DND-41 (cell line): ENCODE results near the gene UBTD1.

Experiments
- ATAC-seq: fragments of 200-7000 bp; cut with Tn5 transposase; 3 replicates; pipeline ENCODE4 v1.9.1; 2021; ENCODE audit warnings: low read depth; ENCODE audit not compliant: insufficient read depth
- DNase-seq: peaks from one replicate; pipeline ENCODE4 v3.0.0-alpha.2; 2020
- H2AFZ ChIP-seq: 2 replicates; pipeline ENCODE4 v1.6.0; 2012; ENCODE audit warnings: low read depth, low read length
- H3K27ac ChIP-seq: 2 replicates; pipeline ENCODE4 v1.5.1; 2012; ENCODE audit warnings: low read length, inconsistent platforms
- H3K27me3 ChIP-seq: fragments of 200-600 bp; sonication (generic); 2 replicates; pipeline ENCODE4 v1.6.0; 2012; ENCODE audit warnings: low read length, mild to moderate bottlenecking, inconsistent platforms; ENCODE audit not compliant: insufficient read depth, poor library complexity
- H3K36me3 ChIP-seq: 2 replicates; pipeline ENCODE4 v1.5.1; 2012; ENCODE audit warnings: low read length, inconsistent platforms; ENCODE audit not compliant: insufficient read depth
- H3K4me1 ChIP-seq: 2 replicates; pipeline ENCODE4 v1.5.1; 2012; ENCODE audit warnings: mild to moderate bottlenecking, low read length; ENCODE audit not compliant: insufficient read depth
- H3K4me2 ChIP-seq: 2 replicates; pipeline ENCODE4 v1.6.0; 2012; ENCODE audit warnings: mild to moderate bottlenecking, moderate library complexity, low read length, inconsistent platforms; ENCODE audit not compliant: insufficient read depth
- H3K4me3 ChIP-seq, 2 experiments: fragments of 200-600 bp in 1 of 2; shearing (Covaris generic) in 1 of 2; 2 replicates each; pipeline ENCODE4 v1.5.1; 2012 to 2016; ENCODE audit warnings: inconsistent platforms in 2 of 2, low read length in 2 of 2, mild to moderate bottlenecking in 2 of 2, low read depth in 1 of 2, moderate library complexity in 1 of 2
- H3K79me2 ChIP-seq: 2 replicates; pipeline ENCODE4 v1.6.0; 2012; ENCODE audit warnings: low read length, inconsistent platforms; ENCODE audit not compliant: insufficient read depth
- H3K9ac ChIP-seq: 2 replicates; pipeline ENCODE4 v1.6.0; 2012; ENCODE audit warnings: low read depth, mild to moderate bottlenecking, inconsistent platforms, low read length, moderate library complexity
- H3K9me3 ChIP-seq: 2 replicates; pipeline ENCODE4 v1.5.1; 2012; ENCODE audit warnings: low read length, moderate library complexity, mild to moderate bottlenecking, inconsistent platforms; ENCODE audit not compliant: insufficient read depth, severe bottlenecking
- H4K20me1 ChIP-seq: 2 replicates; pipeline ENCODE4 v1.6.0; 2012; ENCODE audit warnings: low read length; ENCODE audit not compliant: insufficient read depth
- CTCF ChIP-seq: IDR thresholded peaks from 2 replicates; pipeline ENCODE4 v1.5.1; 2012; ENCODE audit warnings: borderline replicate concordance, low read length, moderate library complexity, mild to moderate bottlenecking; ENCODE audit not compliant: poor library complexity, severe bottlenecking; ENCODE audit errors: extremely low read depth
- EZH2 ChIP-seq: IDR thresholded peaks from 3 replicates; pipeline ENCODE4 v1.6.1; 2012; ENCODE audit warnings: borderline replicate concordance, low read depth, mild to moderate bottlenecking, moderate library complexity, low read length, inconsistent platforms; ENCODE audit not compliant: severe bottlenecking

UBTD1 gene

GRCh38 chr10:97590748-97591495 lies 92.2 kb downstream of the UBTD1 start:
- no peaks in the 10 kb centered on the region for H3K4me1 ChIP-seq
- peaks cover 12% of the 10 kb centered on the region for H3K27me3 ChIP-seq
- DNase-seq (no peak), ATAC-seq (no peak)
- H3K4me2 ChIP-seq: no peak overlapping the region
- no peak overlapping the region for H3K4me3 ChIP-seq
- no peak overlapping the region for H3K9ac ChIP-seq
- no peaks in the 10 kb centered on the region for H3K36me3 ChIP-seq
- H4K20me1 ChIP-seq: no peaks in the 10 kb centered on the region; the same call in 1 of the 2 replicates
- no peak for TF ChIP-seq CTCF
- no peak for TF ChIP-seq EZH2
- no peaks in the 10 kb centered on the region for H3K9me3 ChIP-seq
- H3K79me2 ChIP-seq: no peaks in the 10 kb centered on the region
- no peak overlapping the region for H2AFZ ChIP-seq
- no peak overlapping the region for H3K27ac ChIP-seq

- no peak overlapping the region for H3K4me2 ChIP-seq
Observed at GRCh38 chr10:97593421-97593820, 94.7 kb downstream of the UBTD1 start.

GRCh38 chr10:97596101-97597082 lies 97.7 kb downstream of the UBTD1 start:
- ATAC-seq: no peak
- no peaks in the 10 kb centered on the region for H3K4me1 ChIP-seq
- DNase-seq: no peak
- H3K4me2 ChIP-seq: no peak overlapping the region
- no peaks in the 10 kb centered on the region for H3K9me3 ChIP-seq
- no peaks in the 10 kb centered on the region for H3K27me3 ChIP-seq
- TF ChIP-seq EZH2 (no peak), CTCF (no peak)
- H3K27ac ChIP-seq: no peak overlapping the region
- no peaks in the 10 kb centered on the region for H3K79me2 ChIP-seq
- no peak overlapping the region for H3K4me3 ChIP-seq
- H3K36me3 ChIP-seq: no peaks in the 10 kb centered on the region
- no peak overlapping the region for H3K9ac ChIP-seq
- no peaks in the 10 kb centered on the region for H4K20me1 ChIP-seq
- no peak overlapping the region for H2AFZ ChIP-seq

More at GRCh38 chr10:97593421-97593820, 94.7 kb downstream of the UBTD1 start:
- DNase-seq: no peak
- Histone ChIP-seq H2AFZ (no peak overlapping the region), H4K20me1 (no peaks in the 10 kb centered on the region; the same call in 1 of the 2 replicates), H3K4me3 (no peak overlapping the region), H3K4me1 (no peaks in the 10 kb centered on the region), H3K27ac (no peak overlapping the region), H3K9ac (no peak overlapping the region), H3K27me3 (peaks cover 6% of the 10 kb centered on the region), H3K79me2 (no peaks in the 10 kb centered on the region), H3K9me3 (no peaks in the 10 kb centered on the region), H3K36me3 (no peaks in the 10 kb centered on the region)
- no peak for ATAC-seq
- TF ChIP-seq EZH2: no peak

GRCh38 chr10:97597778-97598177 lies 99.1 kb downstream of the UBTD1 start:
- no peak overlapping the region for H3K9ac ChIP-seq

More at GRCh38 chr10:97597778-97598177, 99.1 kb downstream of the UBTD1 start:
- ATAC-seq (no peak), DNase-seq (no peak)
- Histone ChIP-seq H3K79me2 (no peaks in the 10 kb centered on the region), H3K36me3 (no peaks in the 10 kb centered on the region), H3K4me3 (no peak overlapping the region), H3K27ac (no peak overlapping the region), H4K20me1 (no peaks in the 10 kb centered on the region), H2AFZ (no peak overlapping the region), H3K4me1 (no peaks in the 10 kb centered on the region), H3K4me2 (no peak overlapping the region), H3K9me3 (no peaks in the 10 kb centered on the region), H3K27me3 (no peaks in the 10 kb centered on the region)
- TF ChIP-seq EZH2: no peak
- TF ChIP-seq CTCF: no peak
